Measurements from ENCODE around the gene BHLHE23.

The BHLHE23 gene

GRCh38 chr20:62972845-62973745, 33.7 kb downstream of the BHLHE23 start:
- no peak for DNase-seq (ENCODE audit: low read depth in 2 of 2)

GRCh38 chr20:62971950-62972844, 34.6 kb downstream of the BHLHE23 start:
- DNase-seq (ENCODE audit: low read depth in 2 of 2) = peak; percentile 81 to 85

- DNase-seq (ENCODE audit: low read depth in 2 of 2) = no peak
These were observed 35.4 kb downstream of the BHLHE23 start for GRCh38 chr20:62971211-62971949.

GRCh38 chr20:62970307-62971210, 36.2 kb downstream of the BHLHE23 start:
- no peak for DNase-seq (ENCODE audit: low read depth in 2 of 2)

GRCh38 chr20:62969939-62970306, 36.8 kb downstream of the BHLHE23 start:
- DNase-seq (ENCODE audit: low read depth in 2 of 2) = no peak

- no peak for DNase-seq (ENCODE audit: low read depth in 2 of 2)
These were observed 37.5 kb downstream of the BHLHE23 start for GRCh38 chr20:62969179-62969760.

GRCh38 chr20:62968378-62969178, 38.2 kb downstream of the BHLHE23 start:
- DNase-seq (ENCODE audit: low read depth in 2 of 2) = no peak

GRCh38 chr20:62967628-62968351, 39.0 kb downstream of the BHLHE23 start:
- DNase-seq (ENCODE audit: low read depth in 2 of 2) = no peak

DNA sequence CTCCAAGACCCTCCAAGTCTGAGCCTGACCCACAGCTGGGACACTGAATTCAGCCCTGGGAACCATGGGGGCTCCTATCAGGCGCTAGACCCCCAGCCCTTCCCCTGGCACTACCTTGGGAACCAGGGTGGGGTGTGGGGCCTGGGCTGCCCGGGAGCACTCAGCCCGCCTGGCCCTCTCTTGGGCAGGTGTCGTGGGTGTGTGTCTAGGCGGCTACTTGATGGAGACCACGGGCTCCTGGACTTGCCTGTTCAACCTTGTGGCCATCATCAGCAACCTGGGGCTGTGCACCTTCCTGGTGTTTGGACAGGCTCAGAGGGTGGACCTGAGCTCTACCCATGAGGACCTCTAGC, 39.6 kb downstream of the BHLHE23 start:
- DNase-seq (ENCODE audit: low read depth in 2 of 2) = no peak

DNA sequence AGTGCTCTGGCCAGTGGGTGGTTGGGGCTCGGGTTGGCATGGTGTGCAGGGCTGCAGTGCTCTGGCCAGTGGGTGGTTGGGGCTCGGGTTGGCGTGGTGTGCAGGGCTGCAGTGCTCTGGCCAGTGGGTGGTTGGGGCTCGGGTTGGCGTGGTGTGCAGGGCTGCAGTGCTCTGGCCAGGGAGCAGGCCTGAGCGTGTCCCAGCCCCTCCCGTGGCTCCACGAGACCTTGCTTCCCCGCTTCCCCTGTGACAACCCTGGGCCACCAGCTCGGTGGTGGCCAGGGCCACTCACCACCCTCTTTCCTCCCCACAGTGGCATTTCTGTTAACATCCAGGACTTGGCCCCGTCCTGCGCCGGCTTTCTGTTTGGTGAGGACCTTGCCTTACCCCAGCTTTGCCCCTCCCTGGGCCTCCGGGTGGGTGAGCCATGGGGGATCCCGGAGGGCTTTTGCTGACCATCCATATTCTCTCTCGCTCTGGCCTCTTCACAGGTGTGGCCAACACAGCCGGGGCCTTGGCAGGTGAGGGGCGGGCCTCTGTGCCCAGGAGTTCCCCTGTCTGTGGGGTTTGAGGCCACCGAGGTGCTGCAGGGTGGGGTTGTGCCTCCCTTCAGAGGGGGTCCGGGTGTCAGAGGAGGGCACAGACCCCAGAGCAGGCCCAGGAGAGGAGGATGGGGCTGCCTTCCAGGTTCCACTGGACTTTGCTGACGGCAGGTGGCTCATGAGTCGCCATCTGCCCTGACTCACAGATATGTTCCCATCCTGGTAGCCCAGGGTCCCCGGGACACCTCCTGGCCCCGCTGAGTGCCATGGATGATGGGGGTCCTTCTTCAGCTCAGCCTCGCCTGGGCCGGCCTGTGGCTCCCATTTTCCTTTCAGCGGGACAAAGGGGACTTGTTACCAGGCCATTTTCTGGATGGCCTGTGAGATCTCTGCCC, 40.3 kb downstream of the BHLHE23 start:
- no peak for DNase-seq (ENCODE audit: low read depth in 2 of 2)

DNA sequence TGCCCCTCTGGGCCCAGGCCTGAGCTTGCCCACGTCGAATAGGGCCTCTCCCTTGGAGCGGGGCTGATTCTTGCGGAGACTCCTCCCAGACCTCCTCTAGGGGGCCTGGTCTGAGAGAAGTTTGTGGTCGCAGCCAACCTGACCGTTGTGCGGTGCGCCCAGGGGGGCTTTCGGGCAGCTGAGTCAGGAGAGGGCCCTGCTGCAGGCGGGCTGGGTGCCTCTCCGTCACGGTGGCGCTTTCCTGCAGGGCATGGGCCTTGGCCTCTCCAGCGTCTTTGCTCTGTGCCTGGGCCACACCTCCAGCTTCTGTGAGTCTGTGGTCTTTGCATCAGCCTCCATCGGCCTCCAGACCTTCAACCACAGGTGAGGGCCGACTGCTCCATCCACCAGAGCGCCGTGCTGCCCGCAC, 41.4 kb downstream of the BHLHE23 start:
- DNase-seq (ENCODE audit: low read depth in 2 of 2) = no peak

DNA sequence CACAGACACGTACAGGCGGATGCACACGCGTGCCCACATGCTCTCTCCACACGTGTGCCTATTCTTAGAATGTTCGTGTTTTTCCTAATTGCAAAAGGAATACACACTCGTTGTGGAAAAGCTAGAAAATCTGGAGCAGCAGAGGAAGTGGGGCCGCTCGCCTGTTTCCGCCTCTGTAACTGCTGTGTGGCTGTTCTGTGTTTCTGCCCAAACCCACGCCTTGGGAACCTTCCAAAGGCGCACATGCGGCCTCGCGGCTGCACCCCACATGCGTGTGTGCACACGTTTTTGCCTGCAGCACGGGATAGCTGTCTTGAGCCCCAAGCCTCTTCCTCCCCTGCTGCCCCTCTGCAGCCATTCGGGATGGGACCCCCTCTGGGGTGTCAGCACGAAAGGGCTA, 42.1 kb downstream of the BHLHE23 start:
- DNase-seq (ENCODE audit: low read depth in 2 of 2) = no peak

DNA sequence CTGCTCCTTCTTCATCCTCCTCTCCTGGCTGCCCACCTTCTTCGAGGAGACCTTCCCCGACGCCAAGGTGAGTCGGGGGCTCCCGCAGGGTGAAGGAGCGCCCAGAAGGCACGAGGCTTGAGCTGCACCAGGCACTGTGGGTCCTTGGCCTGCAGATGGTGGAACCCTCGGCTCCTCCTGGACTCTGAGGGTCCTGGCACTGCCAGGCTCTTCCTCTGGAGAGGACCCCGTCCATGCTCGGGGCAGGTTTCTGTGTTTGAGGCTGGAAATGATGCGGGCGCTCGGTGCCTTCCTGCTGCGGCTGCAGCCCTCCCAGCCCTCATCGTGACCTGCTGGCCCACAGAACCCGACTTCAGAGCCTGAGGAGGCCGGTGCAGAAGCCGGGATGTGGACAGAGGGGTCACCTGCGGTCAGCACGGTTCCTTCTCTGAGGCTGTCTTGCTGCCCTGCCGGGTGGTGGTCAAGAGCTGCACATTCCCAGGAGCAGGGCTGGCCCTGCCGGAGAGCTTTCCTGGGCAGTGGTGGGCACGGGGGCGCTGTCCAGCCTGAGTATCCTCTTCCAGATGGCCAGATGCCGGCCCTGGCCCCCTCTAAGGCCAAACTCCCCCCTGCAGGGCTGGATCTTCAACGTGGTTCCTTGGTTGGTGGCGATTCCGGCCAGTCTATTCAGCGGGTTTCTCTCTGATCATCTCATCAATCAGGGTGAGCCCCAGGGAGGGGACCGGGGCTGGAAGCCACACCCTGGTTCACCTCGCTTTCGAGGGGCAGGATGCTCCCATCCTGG, 43.0 kb downstream of the BHLHE23 start:
- DNase-seq (ENCODE audit: low read depth in 2 of 2) = no peak

GRCh38 chr20:62962891-62963613, 43.7 kb downstream of the BHLHE23 start:
- DNase-seq (ENCODE audit: low read depth in 2 of 2) = no peak

DNA sequence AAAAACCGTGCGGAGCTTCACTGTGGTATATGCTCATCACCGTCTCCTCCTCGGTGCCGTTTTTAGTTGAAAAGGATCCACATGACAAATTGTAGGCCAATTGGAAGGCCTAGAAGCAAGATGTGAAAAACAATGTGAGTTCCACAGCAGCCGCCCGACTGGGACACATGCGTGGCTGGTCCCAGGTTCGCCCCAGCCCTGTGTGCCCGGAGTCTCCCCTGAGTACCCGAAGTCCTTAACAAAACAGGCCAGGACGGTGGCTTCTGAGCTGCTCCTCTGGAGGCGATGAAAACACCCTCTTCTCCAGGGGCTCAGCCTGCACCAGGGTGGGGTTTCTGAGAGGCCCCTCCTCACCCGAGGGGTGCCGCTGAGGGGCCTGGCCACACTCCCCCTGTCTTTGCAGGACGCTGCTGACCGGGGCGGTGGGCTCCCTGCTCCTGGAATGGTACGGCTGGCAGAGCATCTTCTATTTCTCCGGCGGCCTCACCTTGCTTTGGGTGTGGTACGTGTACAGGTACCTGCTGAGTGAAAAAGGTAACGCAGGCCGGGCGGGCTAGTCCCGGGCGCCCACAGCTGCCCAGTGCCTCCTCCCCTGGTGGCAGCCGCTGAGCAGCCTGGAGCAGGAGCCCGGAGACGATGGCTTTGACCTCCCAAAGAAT, 44.4 kb downstream of the BHLHE23 start:
- DNase-seq (ENCODE audit: low read depth in 2 of 2) = no peak

GRCh38 chr20:62961799-62962198, 45.0 kb downstream of the BHLHE23 start:
- DNase-seq (ENCODE audit: low read depth in 2 of 2) = no peak
